PC-9 (cell line): ENCODE measurements around the gene TXLNA.
"Not testable (repeated sequence)": the region's sequence is repeated elsewhere in the genome, so short reads cannot be mapped to it uniquely, and the experiment has no call there.

Experiments used
- EZH2 ChIP-seq: fragments of 200-600 bp; sonication (generic); IDR thresholded peaks from 2 replicates; pipeline ENCODE4 v1.8.0; 2017; ENCODE audit warnings: antibody characterized with exemption, low read depth
- TF ChIP-seq, protein P1 (sequence below): fragments of 200-600 bp; sonication (generic); conservative IDR thresholded peaks from 2 replicates; pipeline ENCODE4 v1.6.1; 2017; ENCODE audit warnings: mixed run types, antibody characterized with exemption, mild to moderate bottlenecking, moderate library complexity

DNA sequence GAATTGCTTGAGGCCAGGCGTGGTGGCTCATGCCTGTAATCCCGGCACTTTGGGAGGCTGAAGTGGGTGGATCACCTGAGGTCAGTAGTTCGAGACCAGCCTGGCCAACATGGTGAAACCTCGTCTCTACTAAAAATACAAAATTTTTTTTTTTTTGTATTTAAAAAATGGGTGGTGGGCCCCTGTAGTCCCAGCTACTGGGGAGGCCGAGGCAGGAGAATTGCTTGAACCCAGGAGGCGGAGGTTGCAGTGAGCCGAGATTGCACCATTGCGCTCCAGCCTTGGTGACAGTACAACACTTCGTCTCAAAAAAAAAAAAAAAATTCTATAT is 45.6 kb upstream of the TXLNA start:
- TF ChIP-seq, protein P1, sequence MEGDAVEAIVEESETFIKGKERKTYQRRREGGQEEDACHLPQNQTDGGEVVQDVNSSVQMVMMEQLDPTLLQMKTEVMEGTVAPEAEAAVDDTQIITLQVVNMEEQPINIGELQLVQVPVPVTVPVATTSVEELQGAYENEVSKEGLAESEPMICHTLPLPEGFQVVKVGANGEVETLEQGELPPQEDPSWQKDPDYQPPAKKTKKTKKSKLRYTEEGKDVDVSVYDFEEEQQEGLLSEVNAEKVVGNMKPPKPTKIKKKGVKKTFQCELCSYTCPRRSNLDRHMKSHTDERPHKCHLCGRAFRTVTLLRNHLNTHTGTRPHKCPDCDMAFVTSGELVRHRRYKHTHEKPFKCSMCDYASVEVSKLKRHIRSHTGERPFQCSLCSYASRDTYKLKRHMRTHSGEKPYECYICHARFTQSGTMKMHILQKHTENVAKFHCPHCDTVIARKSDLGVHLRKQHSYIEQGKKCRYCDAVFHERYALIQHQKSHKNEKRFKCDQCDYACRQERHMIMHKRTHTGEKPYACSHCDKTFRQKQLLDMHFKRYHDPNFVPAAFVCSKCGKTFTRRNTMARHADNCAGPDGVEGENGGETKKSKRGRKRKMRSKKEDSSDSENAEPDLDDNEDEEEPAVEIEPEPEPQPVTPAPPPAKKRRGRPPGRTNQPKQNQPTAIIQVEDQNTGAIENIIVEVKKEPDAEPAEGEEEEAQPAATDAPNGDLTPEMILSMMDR = not testable (repeated sequence)
- not testable (repeated sequence) for TF ChIP-seq EZH2
